ENCODE data around the gene BRD9. TPM values are rescaled to one million over a fixed set of nuclear protein-coding genes. Genes with fewer than 3 reads are reported as not detected.

BRD9 gene
- total and polyA plus RNA-seq, 10 donors: 26.5 to 82.9 (median 39.1) TPM

GRCh38 chr5:856531-857425 is 35.8 kb downstream of the BRD9 start:
- DNase-seq: peak; percentile 56
- Histone ChIP-seq H3K36me3 (peaks cover 0 to 23% (median 4%) of the 10 kb centered on the region in 6 donors), H3K27ac (no peak overlapping the region), H3K4me3 (no peak overlapping the region), H3K4me1 (no peaks in the 10 kb centered on the region), H3K9me3 (no peaks in the 10 kb centered on the region), H3K27me3 (replicated peaks in 1 of 7) (peaks cover 0 to 15% (median 0%) of the 10 kb centered on the region in 7 donors)
- WGBS, 5 donors: 79 to 87% (median 87%) methylated on average over 12 to 16 of the region's 16 CpGs
- intact Hi-C loops (cut with DNase I; ENCODE audit: low total_unique reads): no loop called here
- TF ChIP-seq POLR2A (IDR thresholded peaks at IDR 0.05) (no peak), POLR2AphosphoS5 (IDR thresholded peaks at IDR 0.05) (no peak)
- TF ChIP-seq, protein P1, sequence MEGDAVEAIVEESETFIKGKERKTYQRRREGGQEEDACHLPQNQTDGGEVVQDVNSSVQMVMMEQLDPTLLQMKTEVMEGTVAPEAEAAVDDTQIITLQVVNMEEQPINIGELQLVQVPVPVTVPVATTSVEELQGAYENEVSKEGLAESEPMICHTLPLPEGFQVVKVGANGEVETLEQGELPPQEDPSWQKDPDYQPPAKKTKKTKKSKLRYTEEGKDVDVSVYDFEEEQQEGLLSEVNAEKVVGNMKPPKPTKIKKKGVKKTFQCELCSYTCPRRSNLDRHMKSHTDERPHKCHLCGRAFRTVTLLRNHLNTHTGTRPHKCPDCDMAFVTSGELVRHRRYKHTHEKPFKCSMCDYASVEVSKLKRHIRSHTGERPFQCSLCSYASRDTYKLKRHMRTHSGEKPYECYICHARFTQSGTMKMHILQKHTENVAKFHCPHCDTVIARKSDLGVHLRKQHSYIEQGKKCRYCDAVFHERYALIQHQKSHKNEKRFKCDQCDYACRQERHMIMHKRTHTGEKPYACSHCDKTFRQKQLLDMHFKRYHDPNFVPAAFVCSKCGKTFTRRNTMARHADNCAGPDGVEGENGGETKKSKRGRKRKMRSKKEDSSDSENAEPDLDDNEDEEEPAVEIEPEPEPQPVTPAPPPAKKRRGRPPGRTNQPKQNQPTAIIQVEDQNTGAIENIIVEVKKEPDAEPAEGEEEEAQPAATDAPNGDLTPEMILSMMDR (IDR thresholded peaks at IDR 0.05 in 8 of 11, conservative IDR thresholded peaks at IDR 0.05 in 3 of 11): no peak

DNA sequence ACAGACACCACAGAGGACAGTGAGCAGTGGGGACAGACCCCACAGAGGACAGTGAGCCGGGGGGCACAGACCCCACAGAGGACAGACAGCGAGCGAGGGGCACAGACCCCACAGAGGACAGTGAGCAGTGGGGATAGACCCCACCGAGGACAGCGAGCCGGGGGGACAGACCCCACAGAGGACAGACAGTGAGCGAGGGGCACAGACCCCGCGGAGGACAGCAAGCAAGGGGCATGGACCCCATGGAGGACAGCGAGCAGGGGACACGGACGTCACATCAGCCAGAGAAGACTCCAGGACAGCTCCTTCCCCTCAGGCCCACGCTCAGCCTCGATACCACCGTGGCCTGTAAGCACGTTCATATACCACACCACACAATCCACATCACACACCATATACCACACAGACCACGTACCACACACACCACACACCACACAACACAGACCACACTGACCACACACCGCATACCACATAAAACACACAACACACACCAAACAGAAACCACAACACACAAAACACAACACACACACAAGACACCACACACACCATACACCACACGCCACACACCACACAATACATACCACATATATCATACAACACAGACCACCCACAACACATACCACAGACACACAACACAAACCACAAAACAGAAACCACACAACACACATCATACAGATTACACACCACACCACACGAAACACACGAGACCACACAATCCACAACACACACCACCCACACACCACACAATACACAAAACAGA is 36.6 kb downstream of the BRD9 start:
- TF ChIP-seq, protein P1 (IDR thresholded peaks at IDR 0.05 in 8 of 11, conservative IDR thresholded peaks at IDR 0.05 in 3 of 11): no peak
- TF ChIP-seq POLR2AphosphoS5 (IDR thresholded peaks at IDR 0.05): peak in 1 of 3 donors; percentile 15
- H3K4me1 ChIP-seq: no peaks in the 10 kb centered on the region
- 66 to 76% (median 72%) methylated on average over 20 to 21 of the region's 21 CpGs for WGBS, 5 donors
- H3K36me3 ChIP-seq: peaks cover 0 to 20% (median 4%) of the 10 kb centered on the region in 6 donors
- no peak overlapping the region for H3K4me3 ChIP-seq
- peaks cover 0 to 23% (median 0%) of the 10 kb centered on the region in 7 donors for H3K27me3 ChIP-seq (replicated peaks in 1 of 7)
- intact Hi-C loops (cut with DNase I; ENCODE audit: low total_unique reads): no loop called here
- no peak overlapping the region for H3K27ac ChIP-seq
- DNase-seq: peak; percentile 57
- no peaks in the 10 kb centered on the region for H3K9me3 ChIP-seq

- Histone ChIP-seq H3K36me3 (peaks cover 0 to 17% (median 3%) of the 10 kb centered on the region in 6 donors), H3K9me3 (no peaks in the 10 kb centered on the region), H3K27me3 (replicated peaks in 1 of 7) (peaks cover 0 to 31% (median 3%) of the 10 kb centered on the region in 7 donors), H3K27ac (no peak overlapping the region), H3K4me3 (no peak overlapping the region), H3K4me1 (no peaks in the 10 kb centered on the region)
- intact Hi-C loops (cut with DNase I; ENCODE audit: low total_unique reads): no loop called here
- DNase-seq: peak; percentile 45
- WGBS, 5 donors: 87 to 93% (median 90%) methylated on average over 32 of the region's 32 CpGs
- TF ChIP-seq POLR2A (IDR thresholded peaks at IDR 0.05) (no peak), POLR2AphosphoS5 (IDR thresholded peaks at IDR 0.05) (no peak)
- TF ChIP-seq, protein P1 (IDR thresholded peaks at IDR 0.05 in 8 of 11, conservative IDR thresholded peaks at IDR 0.05 in 3 of 11): no peak
Measured at GRCh38 chr5:854966-855743, 37.4 kb downstream of the BRD9 start.
